GM13977 (cell line): ENCODE results near the gene USP11.

ENCODE experiments used
- DNase-seq: peaks from one replicate; pipeline ENCODE4 v3.0.0; 2012; ENCODE audit warnings: low spot score
- CTCF ChIP-seq: IDR thresholded peaks from 2 replicates; pipeline ENCODE4 v1.5.1; 2012; ENCODE audit warnings: mild to moderate bottlenecking, control low read depth; ENCODE audit not compliant: insufficient read depth; ENCODE audit errors: extremely low read depth, missing control alignments
- in situ Hi-C: fragments of 300-500 bp; cut with MboI; formaldehyde crosslinking; loops from one replicate; pipeline ENCODE4 v1.12.0; 2022; ENCODE audit warnings: low sequenced_read_pairs, low pct_unique_long_range_greater_than_20kb, mixed read lengths, inconsistent platforms; ENCODE audit not compliant: unreplicated experiment

The USP11 gene

GRCh38 chrX:47197526-47197925, 35.3 kb upstream of the USP11 start:
- in situ Hi-C loops = loop anchor here (25.0 kb wide), 1 partner anchor 315 kb away; no protein-coding TSS in a partner anchor
- TF ChIP-seq CTCF = no peak
- DNase-seq = no peak

DNA sequence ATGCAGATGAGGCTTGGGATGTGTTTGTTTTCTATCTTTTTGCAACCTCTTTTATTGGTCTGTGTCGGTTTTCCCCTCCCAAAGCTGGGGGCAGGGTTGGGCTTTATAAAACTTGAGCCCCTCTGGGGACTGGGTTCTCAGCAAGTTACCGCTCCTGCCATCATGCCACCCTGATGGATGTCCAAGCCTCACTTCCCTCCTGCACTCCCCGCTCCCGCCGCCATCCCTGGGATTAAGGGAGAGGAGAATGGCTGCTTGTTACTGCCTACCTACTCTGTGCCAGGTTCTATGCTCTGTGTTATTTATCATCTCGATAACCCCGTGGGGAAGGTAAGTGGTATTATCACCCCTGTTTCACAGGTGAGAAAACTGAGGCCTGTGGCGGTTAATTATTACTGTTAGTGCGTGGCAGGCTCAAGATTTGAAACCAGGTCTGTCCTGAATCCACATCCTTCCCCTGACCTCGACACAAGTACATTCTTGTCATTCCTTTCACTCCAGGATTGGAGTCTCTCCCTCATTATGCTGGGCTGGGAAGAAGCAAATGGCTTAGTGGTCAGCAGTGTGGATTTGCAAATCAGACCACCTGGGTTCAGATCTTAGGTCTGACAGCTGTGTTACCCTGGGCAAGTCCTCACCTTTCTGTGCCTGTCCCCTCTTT, 34.7 kb upstream of the USP11 start:
- DNase-seq = no peak
- in situ Hi-C loops = loop anchor here (25.0 kb wide), 1 partner anchor 314 kb away; no protein-coding TSS in a partner anchor
- no peak for TF ChIP-seq CTCF

DNA sequence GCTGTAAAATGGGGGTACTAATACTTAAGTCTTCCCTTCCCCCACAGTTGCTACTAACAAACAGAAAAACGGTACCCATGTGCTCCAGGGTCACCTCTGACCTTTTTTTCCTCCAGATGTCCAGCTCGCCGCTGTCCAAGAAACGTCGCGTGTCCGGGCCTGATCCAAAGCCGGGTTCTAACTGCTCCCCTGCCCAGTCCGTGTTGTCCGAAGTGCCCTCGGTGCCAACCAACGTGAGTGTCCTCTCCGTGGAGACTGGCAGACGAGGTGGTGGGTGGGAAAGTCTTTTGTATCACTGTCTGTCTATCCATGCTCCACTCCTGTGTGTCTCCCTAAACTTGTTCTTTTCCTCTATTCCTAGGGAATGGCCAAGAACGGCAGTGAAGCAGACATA, 34.1 kb upstream of the USP11 start:
- TF ChIP-seq CTCF = no peak
- in situ Hi-C loops = loop anchor here (25.0 kb wide), 1 partner anchor 314 kb away; no protein-coding TSS in a partner anchor
- DNase-seq = no peak

DNA sequence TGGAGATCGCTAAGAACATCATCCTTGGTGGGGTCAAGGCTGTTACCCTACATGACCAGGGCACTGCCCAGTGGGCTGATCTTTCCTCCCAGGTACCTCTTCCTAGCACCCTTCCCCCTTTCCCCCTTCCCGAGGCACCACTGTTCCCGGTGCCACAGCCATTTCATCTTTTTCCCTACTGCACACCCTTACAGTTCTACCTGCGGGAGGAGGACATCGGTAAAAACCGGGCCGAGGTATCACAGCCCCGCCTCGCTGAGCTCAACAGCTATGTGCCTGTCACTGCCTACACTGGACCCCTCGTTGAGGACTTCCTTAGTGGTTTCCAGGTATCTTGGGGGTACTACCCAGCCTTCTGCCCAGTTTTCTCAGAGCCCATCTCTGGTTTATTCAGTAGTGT, 33.5 kb upstream of the USP11 start:
- in situ Hi-C loops = loop anchor here (25.0 kb wide), 1 partner anchor 313 kb away; no protein-coding TSS in a partner anchor
- DNase-seq = no peak
- TF ChIP-seq CTCF = no peak

GRCh38 chrX:47200385-47201150, 32.2 kb upstream of the USP11 start:
- in situ Hi-C loops = no loop called here
- no peak for TF ChIP-seq CTCF
- DNase-seq = no peak

- TF ChIP-seq CTCF = no peak
- DNase-seq = no peak
- in situ Hi-C loops = no loop called here
Observed at GRCh38 chrX:47201345-47201944, 31.4 kb upstream of the USP11 start.
